Left renal cortex interstitium (tissue), 4 donors: ENCODE data around the gene HOXA1. TPM values are rescaled to one million over a fixed set of nuclear protein-coding genes. Genes with fewer than 3 reads are reported as not detected.

Source experiments
- DNase-seq, 4 donors: peaks; one replicate each; pipeline ENCODE4 v3.0.0-alpha.2; 2013; ENCODE audit warnings: low read depth in 4 of 4, low spot score in 2 of 4, missing footprints in 1 of 4
- polyA plus RNA-seq, 4 donors: library from polyadenylated mRNA; unstranded; fragments of 120-200 nt; gene quantifications; one replicate each; pipeline ENCODE4 v1.2.1, GENCODE V29; 2013; ENCODE audit not compliant: insufficient read length in 4 of 4

Gene HOXA1
- polyA plus RNA-seq, 4 donors = 1.9 to 2.8 (median 2.6) TPM

DNA sequence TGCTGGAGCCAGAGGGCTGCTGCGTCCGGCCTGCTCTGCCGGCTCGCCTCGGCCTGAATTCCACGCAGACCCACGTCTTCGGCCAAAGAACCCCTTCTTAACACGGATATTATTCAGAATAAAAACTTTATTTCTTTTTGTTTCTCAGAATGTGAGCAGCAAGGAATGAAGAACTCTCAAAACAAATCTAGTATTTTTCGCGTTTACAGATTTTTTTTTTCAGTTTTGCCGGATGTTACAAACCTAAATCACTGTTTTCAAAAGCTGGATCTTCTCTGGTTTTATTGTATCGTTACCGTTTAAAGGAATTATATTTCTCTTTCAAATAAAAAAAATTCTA is 11.1 kb upstream of the HOXA1 start:
- no peak for DNase-seq

DNA sequence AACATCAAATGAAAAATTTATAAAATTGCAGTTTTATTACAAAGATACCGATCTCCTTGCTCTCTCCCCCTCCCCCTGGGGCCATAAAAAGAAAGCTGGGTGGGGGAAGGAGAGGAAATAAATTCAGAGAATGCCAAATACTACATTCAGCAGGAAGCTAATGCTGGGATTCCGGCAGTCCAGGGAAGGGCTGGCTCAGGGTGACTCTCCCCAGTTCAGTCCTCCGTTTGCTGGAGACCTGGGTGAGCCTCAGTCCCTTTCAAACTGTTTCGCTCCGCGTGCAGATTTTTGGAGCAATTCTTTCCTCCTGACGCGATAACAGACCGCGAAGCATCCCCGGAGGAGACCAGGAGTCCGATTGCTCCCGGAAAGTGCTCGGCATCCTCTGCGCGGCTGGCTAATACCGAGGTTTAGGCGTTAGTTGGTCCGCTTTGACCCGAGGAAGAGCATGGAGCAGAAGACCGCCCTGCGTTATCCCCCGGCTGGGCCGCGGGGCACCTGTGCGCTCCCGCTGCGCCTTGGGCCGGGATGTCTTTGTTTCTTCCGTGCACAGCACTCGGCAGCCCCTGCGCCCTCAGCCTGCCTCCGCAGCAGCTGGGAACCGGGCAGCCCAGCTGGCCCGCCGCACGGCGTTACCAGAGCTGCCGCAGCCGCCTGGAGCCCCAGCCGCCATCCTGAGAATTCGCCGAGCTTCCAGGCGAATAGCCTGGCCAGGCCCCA is 10.5 kb upstream of the HOXA1 start:
- peak in 1 of 4 donors; percentile 53 for DNase-seq

DNA sequence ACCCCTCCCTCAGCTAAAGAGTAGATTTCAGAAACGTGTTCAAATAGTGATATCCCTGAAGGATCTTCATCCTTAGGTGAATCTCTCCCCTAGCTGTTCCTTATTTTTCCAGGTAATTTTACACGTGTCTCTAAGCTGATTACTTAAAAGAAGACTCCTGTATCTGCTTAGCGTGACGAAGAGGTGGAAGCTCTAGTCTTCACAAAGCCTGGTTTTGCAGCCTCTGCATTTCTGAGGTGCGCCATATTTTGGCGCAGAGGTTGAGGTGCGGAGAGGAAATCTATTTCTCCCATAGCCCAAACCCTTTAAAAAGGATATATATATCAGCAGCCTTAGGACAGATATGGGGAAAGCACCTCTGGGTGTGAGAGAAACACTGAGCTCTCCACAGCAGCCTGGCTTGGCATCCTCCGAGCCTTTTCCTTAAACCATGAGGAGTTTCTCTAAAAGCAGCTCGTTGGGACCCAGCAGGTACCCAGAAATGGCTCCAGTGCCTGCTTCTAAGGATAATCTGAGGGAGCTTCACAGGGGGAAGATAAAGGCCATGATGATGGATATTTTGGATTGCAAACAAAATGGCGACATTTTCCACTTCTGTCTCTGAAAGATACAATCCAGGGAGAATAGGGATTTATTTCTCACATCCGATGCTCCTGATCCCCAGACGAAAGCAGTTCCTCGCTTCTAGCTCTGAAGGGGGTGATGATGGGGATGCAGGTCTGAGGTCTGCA is 9.7 kb upstream of the HOXA1 start:
- DNase-seq = peak in 1 of 4 donors; percentile 40

DNA sequence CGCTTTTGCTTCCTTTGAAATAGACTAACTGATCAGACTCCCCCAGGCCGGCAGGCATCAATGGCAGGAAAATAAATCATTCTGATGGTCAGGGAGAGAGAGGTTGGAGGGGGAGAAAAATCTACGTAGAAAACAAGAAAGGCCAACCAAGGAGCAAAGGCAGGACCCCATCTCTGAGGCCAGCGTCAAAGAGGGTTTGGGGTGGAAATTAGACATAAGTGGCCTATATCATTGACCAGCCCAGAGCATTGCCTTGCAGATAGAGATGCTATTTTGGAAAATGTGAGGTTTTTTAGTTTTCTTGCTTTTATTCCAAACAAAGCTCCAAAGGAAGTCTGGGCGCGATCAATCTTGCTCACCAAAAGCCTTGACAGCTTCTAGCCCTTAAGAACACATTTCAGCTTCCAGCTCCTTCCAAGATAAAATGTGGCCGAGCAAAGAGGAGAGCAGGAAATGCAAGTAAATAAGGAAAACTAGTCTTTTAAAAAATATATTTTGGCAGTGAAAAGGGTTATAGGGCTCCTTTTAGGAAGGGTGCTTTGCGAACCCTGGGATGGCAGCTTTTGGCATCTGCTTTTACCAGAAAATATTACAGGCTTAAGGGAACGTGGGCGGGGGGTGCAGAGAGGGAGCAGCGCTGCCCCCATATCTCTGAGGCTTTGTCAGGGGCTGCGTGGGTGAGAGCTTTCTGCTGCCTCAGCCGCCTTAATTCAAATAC is 8.7 kb upstream of the HOXA1 start:
- DNase-seq = peak in 1 of 4 donors; percentile 72

DNA sequence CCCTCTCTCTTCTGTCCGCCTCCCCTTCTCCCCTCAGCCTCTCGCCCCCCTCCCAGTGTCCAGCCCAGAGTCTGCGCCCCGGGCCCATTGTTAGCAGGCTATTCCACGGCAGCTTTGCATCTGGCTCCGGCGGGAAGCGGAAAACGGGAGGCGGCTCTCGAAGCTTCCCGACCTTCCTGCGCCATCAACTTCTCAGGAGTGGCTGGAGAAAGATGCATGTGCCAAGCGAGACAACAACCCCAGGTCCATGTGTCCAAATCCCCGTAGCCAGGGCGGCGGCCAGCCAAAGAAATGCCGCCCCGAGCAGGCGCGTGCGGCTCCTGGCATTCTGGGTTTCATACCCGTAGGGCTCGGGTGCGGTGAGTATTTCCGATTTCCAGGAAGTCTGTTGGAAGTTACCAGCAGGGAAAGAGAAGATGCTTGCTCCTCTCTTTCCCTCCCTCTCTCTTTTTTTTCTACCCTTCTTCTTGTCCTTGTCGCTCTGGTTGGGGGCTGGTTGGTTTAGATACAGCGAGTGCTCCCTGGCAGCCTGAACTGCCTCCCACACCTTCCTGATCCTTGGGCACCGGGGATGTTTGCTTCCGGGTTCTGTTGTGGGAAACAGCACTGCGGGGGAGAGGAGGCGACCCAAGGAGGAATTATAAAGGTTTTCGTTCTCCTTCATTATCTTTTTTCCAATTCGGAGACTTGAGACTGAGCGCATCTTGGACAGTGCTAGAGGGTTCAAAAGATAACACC is 7.9 kb upstream of the HOXA1 start:
- peak in 3 of 4 donors; percentile 50 to 73 (median 54) for DNase-seq

DNA sequence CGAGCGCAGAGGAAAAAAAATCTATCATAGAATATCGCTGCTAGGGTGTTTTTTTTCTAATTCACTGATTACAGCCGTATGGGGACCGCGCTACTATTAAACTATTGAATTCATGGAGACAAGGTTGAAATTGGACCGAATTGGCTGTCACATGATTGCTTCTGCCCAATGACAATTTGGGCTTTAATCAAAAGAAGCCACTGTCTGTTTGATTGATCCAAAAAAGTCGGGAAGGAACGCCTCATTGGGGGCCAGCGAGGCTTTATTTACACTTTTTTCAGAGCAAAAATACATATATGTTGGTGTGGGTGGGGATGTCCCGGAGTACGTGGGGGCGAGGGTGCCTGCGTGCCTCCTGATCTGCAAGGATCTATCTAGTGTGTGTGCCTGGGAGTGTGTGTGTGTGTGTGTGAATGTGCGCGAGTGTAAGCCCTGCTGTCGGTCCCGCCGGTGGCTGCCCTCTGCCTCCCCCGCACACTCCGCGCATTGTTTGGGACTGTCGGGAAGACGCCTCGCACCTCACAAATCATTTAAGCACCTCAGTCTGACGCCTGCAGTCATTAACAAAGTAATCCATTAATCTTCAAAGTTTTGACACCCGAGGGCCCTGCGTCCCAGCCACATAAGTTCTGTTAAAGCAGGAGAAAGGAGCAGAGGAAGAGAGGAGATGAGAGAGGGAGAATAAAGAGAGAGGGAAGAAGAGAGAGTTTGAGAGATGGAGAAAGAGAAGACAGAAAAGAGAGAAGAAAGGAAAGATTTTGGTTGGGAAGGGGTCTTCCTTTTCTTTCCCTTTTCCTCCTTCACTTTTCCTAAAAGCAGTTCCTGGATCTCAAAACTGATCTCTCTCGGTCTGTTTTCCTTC is 7.0 kb upstream of the HOXA1 start, which contains the start of gene HOXA2:
TSS of gene HOXA2 (minus strand) at position 103 of the 862 bp plus-strand sequence. CDS start 183 bp downstream, outside the sequence.
- DNase-seq = peak in 3 of 4 donors; percentile 67 to 81 (median 73)

DNA sequence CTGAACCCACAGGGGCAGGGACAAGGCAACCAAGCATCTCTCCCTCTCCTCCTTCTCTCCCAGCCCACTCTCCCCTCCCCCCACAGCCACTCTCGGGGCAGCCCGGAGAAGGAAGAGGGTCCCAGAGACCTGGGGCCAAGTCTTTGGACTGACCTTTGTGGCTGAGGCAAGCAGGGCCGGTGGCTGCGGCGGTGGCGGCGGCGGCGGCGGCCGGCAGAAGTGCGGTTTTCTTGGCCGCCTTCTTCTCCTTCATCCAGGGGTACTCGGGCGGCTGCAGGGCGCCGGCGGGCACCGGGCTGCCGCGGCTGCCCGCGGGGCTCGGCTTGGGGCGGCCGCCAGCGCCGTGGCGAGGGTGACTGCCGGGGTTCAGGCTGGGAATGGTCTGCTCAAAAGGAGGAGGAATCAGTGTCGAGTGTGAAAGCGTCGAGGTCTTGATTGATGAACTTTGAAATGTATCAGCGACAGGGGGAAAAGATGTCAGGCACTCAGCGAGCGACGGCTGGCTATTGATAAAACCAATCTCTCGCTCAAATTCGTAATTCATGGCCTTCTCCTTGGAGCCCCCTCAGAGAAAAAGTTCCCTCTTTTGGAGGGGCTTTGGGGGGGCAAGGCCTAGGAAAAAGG is 6.3 kb upstream of the HOXA1 start:
- DNase-seq = peak in 1 of 4 donors; percentile 35

DNA sequence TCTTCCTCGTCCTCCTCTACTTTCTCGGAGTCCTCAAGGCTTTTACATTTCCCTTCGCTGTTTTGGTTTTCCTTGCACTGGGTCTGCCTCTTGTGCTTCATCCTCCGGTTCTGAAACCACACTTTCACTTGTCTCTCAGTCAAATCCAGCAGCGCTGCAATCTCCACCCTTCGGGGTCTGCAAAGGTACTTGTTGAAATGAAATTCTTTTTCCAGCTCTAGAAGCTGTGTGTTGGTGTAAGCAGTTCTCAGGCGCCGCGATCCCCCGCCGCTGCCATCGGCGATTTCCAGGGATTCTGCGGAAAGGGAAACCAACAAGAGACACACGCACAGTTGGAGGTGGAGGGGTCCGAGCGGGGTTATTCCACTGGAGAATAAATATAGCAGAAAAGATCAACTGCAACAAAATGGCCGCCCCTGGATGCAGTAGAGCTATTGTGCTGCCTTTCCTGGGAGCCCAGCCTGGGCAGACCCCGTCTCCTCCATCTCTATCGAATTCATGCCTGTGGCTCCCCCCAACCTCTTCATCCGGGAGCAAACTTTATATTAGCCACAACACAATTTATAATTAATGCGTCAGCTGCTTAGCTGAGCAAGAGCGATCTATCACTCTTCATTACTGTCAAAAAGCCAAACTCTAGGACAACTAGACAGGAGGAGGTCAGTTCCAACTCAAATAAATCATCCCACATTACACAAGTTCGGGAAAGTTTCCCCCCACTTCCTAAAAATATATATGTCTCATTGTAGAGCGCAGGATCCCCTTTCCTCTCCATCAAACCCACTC is 5.6 kb upstream of the HOXA1 start:
- peak in 3 of 4 donors; percentile 80 to 90 (median 82) for DNase-seq

DNA sequence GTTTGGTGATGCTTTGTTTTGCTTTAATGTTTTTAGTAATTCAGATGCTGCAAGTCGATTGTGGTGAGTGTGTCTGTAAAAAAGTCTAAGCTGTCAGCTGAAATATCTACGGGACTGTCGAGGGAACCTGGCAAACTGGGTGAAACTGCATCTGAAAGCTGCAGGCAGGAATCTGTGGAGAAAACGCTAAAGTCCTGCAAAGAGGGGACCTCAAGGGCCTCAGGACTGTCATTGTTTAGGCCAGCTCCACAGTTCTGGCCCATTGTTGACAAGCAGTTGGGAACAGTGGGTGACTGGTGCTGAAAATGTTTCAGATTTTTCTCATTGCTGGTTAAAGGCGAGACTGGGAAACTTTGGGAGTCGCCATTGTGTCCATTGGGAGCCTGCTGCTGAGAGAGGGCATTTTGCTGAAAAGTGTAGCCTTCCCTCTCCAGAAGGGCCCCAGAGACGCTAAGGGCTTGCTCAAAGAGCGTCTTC is 4.9 kb upstream of the HOXA1 start:
- DNase-seq = peak in 3 of 4 donors; percentile 33 to 59 (median 58)

DNA sequence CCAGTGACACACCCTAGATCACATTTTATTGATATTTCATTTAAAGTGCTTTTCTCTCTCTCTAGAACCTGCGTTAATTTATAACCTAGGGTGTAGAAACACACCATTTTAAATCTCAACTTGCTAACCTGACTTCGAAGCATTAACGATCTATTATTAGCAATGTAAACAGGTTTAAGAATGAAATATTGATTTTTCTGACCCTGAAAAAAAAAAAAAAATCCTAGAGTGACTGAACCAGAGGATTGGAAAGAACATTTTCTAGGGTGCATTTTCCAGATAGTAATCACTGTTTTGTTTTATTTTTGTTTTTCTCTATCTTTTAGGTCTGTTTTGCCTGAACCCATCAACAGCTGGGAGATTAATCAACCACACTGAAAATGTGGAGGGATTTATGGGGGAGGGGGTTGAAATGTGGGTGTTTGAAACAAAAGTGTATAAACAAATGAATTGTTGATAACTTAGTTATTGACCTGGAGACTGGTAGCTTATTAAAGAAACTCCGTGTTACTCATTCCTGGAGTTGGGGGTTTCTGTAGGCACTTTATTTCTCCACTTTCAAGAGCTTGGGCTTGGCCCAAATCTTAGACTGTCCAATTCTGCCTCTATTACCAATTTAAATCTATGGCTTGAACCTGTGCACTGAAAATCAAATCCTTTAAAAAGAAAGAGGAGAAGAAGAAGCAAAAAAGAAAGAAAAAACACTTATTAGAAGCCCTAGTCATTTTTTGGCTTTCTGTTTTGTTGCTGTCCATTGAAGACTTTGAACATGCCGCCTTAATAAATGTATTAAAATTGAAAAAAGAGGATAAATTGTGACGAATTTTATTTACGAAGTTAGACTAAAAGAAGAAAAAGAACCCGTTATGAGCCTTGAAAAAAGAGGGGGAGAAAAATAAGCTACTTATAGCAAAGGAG is 3.9 kb upstream of the HOXA1 start:
- peak in 3 of 4 donors; percentile 24 to 53 (median 28) for DNase-seq

DNA sequence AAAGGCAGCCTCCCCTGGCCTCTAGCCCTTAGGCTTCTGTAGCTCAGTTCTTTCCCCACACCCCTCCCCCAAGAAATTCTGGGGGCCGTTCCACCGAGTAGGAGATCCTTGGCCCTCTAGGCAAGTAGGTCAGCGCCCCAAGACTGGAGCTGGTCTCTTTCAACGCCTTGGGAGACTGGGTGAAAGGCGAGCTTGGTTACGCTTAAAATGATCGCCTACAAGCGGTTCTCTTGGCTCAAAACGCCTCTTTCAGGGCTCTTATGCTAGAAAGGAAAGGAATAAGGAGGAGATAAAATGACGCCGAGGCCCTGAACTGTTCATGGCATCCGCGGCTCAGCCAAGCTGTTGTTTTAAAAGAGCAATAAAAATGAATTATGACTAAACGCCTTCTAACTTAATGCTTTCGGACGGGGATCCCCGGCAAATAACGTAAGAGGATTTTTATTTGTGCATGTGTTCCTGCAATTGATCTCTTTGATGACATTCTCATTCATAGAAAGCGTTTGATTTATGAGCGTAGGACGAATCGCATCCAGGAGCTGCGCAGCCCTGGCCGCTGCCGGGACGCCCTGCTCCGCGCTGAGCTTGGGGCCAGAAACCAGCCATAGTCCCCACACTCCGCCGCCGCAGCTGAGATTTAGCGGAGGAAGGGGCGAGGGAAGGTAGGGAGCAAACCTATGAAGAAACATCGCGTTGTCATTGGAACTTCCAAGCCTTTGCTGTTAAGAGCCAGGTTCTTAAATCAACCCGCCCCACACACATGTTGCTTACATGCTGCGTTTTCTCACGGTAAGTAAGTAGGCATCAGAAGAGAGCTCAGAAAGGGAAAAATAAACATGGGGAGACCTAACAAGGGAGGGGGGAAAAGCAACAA is 3.0 kb upstream of the HOXA1 start:
- DNase-seq = peak in 3 of 4 donors; percentile 80 to 94 (median 82)

DNA sequence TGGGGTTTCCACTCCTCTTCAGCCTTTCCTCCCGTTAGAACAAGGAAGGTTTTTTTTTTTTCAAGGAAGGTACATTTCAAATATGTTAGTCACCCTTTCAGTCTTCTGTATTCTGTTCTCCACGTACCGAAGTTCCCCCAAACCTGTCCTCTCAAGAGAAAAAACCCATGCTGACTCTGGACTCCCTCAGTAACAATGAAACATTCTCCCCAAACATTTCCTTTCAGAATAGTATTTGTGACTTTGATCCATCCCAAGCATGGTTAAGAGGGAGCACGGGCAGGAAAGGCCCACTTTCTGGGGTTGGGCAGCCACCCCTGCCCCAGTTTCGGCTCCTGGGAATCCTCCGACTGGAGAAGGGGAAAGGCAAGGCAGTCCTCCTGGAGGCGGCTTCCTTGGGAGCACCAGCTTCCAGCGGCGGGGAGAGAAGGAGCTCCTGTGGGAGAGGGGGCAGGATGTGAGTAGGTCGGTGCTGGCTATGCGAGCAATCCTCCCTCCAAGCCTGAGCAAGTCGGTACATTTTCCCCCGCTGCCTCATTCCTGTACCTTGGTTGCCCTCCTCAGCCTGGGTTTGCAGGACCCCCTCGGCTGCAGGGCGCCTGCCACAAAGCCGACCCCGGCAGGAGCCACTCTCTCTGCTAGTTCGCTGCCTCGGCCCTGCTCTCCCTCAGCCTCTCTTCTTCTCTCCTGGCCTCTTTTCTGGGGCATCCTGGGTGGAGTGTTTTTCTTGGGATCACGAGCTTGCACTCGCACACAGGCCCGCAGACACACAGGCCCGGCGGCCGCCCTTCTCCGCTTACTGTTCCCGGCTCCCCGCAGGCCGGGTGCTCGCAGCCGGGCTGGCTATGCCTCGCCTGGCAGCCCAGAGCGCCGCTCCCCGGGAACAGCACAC is 2.1 kb upstream of the HOXA1 start:
- no peak for DNase-seq

DNA sequence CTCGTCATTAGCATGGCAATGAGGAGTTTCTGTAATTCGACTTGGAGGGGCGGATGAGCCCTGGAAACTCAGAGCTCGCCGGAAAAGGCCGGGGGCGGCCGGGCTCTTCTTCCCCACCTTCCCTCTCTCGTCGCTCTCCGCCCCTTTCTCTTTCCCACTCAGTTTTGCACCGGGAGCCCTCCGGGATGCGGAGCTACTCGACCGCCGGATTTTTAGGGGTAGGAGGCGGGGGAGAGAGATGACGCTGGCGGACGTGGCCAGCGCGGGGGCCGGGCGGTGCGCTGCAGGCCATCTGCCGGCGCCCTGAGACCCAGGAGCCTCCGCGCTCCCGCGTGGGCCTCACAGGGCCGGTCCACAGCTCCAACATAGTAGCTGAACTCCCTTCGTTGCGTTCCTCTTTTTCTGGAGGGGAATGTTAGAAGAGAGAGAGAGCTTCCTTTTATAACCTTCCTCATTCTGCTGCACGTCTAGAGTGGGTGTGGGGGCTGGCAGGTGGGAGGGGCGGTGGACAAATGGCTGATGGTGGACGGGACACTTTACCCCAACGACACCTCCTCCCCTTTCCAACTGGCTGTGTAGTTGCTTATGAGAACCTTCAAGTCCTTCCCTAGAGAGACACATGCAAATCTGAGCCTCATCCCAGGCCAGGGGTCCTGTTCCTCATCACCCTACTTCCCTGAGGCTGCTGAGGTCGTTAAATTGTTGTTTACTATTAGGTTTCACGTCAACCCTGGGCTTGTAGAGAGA is 1.1 kb upstream of the HOXA1 start:
- DNase-seq = peak in 2 of 4 donors; percentile 47 to 58
